ENCODE data around the gene PUS1.
"Not testable (repeated sequence)": the region's sequence is repeated elsewhere in the genome, so short reads cannot be mapped to it uniquely, and the experiment has no call there.

The PUS1 gene

GRCh38 chr12:131984334-131984733, 55.3 kb downstream of the PUS1 start:
- H3K36me3 ChIP-seq (ENCODE audit: insufficient read depth, insufficient read length, low read length): peaks cover 85% of the 10 kb centered on the region
- H3K9ac ChIP-seq (ENCODE audit: insufficient read length, low read depth): no peak overlapping the region
- no peak for DNase-seq (ENCODE audit: low read depth, low spot score)
- no peaks in the 10 kb centered on the region for H3K27me3 ChIP-seq (ENCODE audit: insufficient read depth, insufficient read length)
- no peaks in the 10 kb centered on the region for H3K9me3 ChIP-seq (ENCODE audit: insufficient read depth, low read length)
- H3K4me1 ChIP-seq (ENCODE audit: insufficient read depth, insufficient read length): peaks cover 11% of the 10 kb centered on the region
- H3K4me3 ChIP-seq (ENCODE audit: insufficient read length, low read depth): no peak overlapping the region
- TF ChIP-seq YY1 (IDR thresholded peaks at IDR 0.05; ENCODE audit: insufficient read depth, insufficient read length) (no peak), ZNF274 (IDR thresholded peaks at IDR 0.05; ENCODE audit: low read depth, low read length) (no peak), SUZ12 (IDR thresholded peaks at IDR 0.05; ENCODE audit: extremely low read depth, insufficient read depth, insufficient read length) (no peak)

- Histone ChIP-seq H3K4me1 (ENCODE audit: insufficient read depth, insufficient read length) (peaks cover 11% of the 10 kb centered on the region), H3K36me3 (ENCODE audit: insufficient read depth, insufficient read length, low read length) (peaks cover 75% of the 10 kb centered on the region)
- H3K4me3 ChIP-seq (ENCODE audit: insufficient read length, low read depth); H3K27me3 ChIP-seq (ENCODE audit: insufficient read depth, insufficient read length); H3K9ac ChIP-seq (ENCODE audit: insufficient read length, low read depth); DNase-seq (ENCODE audit: low read depth, low spot score); H3K9me3 ChIP-seq (ENCODE audit: insufficient read depth, low read length): not testable (repeated sequence)
Measured at GRCh38 chr12:131985510-131985875, 56.4 kb downstream of the PUS1 start.

- H3K27me3 ChIP-seq (ENCODE audit: insufficient read depth, insufficient read length): no peaks in the 10 kb centered on the region
- no peaks in the 10 kb centered on the region for H3K9me3 ChIP-seq (ENCODE audit: insufficient read depth, low read length)
- TF ChIP-seq SUZ12 (IDR thresholded peaks at IDR 0.05; ENCODE audit: extremely low read depth, insufficient read depth, insufficient read length) (no peak), YY1 (IDR thresholded peaks at IDR 0.05; ENCODE audit: insufficient read depth, insufficient read length) (no peak), ZNF274 (IDR thresholded peaks at IDR 0.05; ENCODE audit: low read depth, low read length) (no peak)
- no peak for DNase-seq (ENCODE audit: low read depth, low spot score)
- peaks cover 15% of the 10 kb centered on the region for H3K4me1 ChIP-seq (ENCODE audit: insufficient read depth, insufficient read length)
- H3K4me3 ChIP-seq (ENCODE audit: insufficient read length, low read depth): no peak overlapping the region
- H3K9ac ChIP-seq (ENCODE audit: insufficient read length, low read depth): no peak overlapping the region
- H3K36me3 ChIP-seq (ENCODE audit: insufficient read depth, insufficient read length, low read length): peaks cover 75% of the 10 kb centered on the region
Measured at GRCh38 chr12:131986361-131986760, 57.3 kb downstream of the PUS1 start.

- no peaks in the 10 kb centered on the region for H3K27me3 ChIP-seq (ENCODE audit: insufficient read depth, insufficient read length)
- H3K36me3 ChIP-seq (ENCODE audit: insufficient read depth, insufficient read length, low read length): peaks cover 73% of the 10 kb centered on the region
- H3K9me3 ChIP-seq (ENCODE audit: insufficient read depth, low read length): no peaks in the 10 kb centered on the region
- peaks cover 15% of the 10 kb centered on the region for H3K4me1 ChIP-seq (ENCODE audit: insufficient read depth, insufficient read length)
- TF ChIP-seq ZNF274 (IDR thresholded peaks at IDR 0.05; ENCODE audit: low read depth, low read length) (no peak), YY1 (IDR thresholded peaks at IDR 0.05; ENCODE audit: insufficient read depth, insufficient read length) (no peak), SUZ12 (IDR thresholded peaks at IDR 0.05; ENCODE audit: extremely low read depth, insufficient read depth, insufficient read length) (no peak)
- H3K9ac ChIP-seq (ENCODE audit: insufficient read length, low read depth): no peak overlapping the region
- H3K4me3 ChIP-seq (ENCODE audit: insufficient read length, low read depth): no peak overlapping the region
- no peak for DNase-seq (ENCODE audit: low read depth, low spot score)
Measured at GRCh38 chr12:131986910-131987309, 57.8 kb downstream of the PUS1 start.

- H3K27me3 ChIP-seq (ENCODE audit: insufficient read depth, insufficient read length): no peaks in the 10 kb centered on the region
- no peaks in the 10 kb centered on the region for H3K9me3 ChIP-seq (ENCODE audit: insufficient read depth, low read length)
- peaks cover 73% of the 10 kb centered on the region for H3K36me3 ChIP-seq (ENCODE audit: insufficient read depth, insufficient read length, low read length)
- DNase-seq (ENCODE audit: low read depth, low spot score): no peak
- peaks cover 15% of the 10 kb centered on the region for H3K4me1 ChIP-seq (ENCODE audit: insufficient read depth, insufficient read length)
- TF ChIP-seq SUZ12 (IDR thresholded peaks at IDR 0.05; ENCODE audit: extremely low read depth, insufficient read depth, insufficient read length): no peak
- no peak for TF ChIP-seq YY1 (IDR thresholded peaks at IDR 0.05; ENCODE audit: insufficient read depth, insufficient read length)
- no peak for TF ChIP-seq ZNF274 (IDR thresholded peaks at IDR 0.05; ENCODE audit: low read depth, low read length)
- no peak overlapping the region for H3K9ac ChIP-seq (ENCODE audit: insufficient read length, low read depth)
- H3K4me3 ChIP-seq (ENCODE audit: insufficient read length, low read depth): no peak overlapping the region
Measured at GRCh38 chr12:131987552-131987951, 58.5 kb downstream of the PUS1 start.

- Histone ChIP-seq H3K27me3 (ENCODE audit: insufficient read depth, insufficient read length) (no peaks in the 10 kb centered on the region), H3K9me3 (ENCODE audit: insufficient read depth, low read length) (no peaks in the 10 kb centered on the region), H3K9ac (ENCODE audit: insufficient read length, low read depth) (no peak overlapping the region), H3K4me1 (ENCODE audit: insufficient read depth, insufficient read length) (peaks cover 11% of the 10 kb centered on the region), H3K4me3 (ENCODE audit: insufficient read length, low read depth) (no peak overlapping the region), H3K36me3 (ENCODE audit: insufficient read depth, insufficient read length, low read length) (peaks cover 76% of the 10 kb centered on the region)
- no peak for TF ChIP-seq SUZ12 (IDR thresholded peaks at IDR 0.05; ENCODE audit: extremely low read depth, insufficient read depth, insufficient read length)
- no peak for TF ChIP-seq ZNF274 (IDR thresholded peaks at IDR 0.05; ENCODE audit: low read depth, low read length)
- TF ChIP-seq YY1 (IDR thresholded peaks at IDR 0.05; ENCODE audit: insufficient read depth, insufficient read length): no peak
- no peak for DNase-seq (ENCODE audit: low read depth, low spot score)
Measured at GRCh38 chr12:131988054-131988796, 59.1 kb downstream of the PUS1 start.

GRCh38 chr12:131989021-131989420, 59.9 kb downstream of the PUS1 start:
- Histone ChIP-seq H3K9ac (ENCODE audit: insufficient read length, low read depth) (no peak overlapping the region), H3K4me3 (ENCODE audit: insufficient read length, low read depth) (no peak overlapping the region), H3K27me3 (ENCODE audit: insufficient read depth, insufficient read length) (no peaks in the 10 kb centered on the region), H3K9me3 (ENCODE audit: insufficient read depth, low read length) (no peaks in the 10 kb centered on the region), H3K4me1 (ENCODE audit: insufficient read depth, insufficient read length) (peaks cover 11% of the 10 kb centered on the region), H3K36me3 (ENCODE audit: insufficient read depth, insufficient read length, low read length) (peaks cover 79% of the 10 kb centered on the region)
- DNase-seq (ENCODE audit: low read depth, low spot score): no peak
- TF ChIP-seq SUZ12 (IDR thresholded peaks at IDR 0.05; ENCODE audit: extremely low read depth, insufficient read depth, insufficient read length): no peak
- TF ChIP-seq ZNF274 (IDR thresholded peaks at IDR 0.05; ENCODE audit: low read depth, low read length): no peak
- TF ChIP-seq YY1 (IDR thresholded peaks at IDR 0.05; ENCODE audit: insufficient read depth, insufficient read length): no peak
